ENCODE measurements around the gene CBX2. TPM values are rescaled to one million over a fixed set of nuclear protein-coding genes. Genes with fewer than 3 reads are reported as not detected.

Gene CBX2
- polyA plus RNA-seq, 3 donors from 2014 or later, result 0.33 TPM; not detected in 2

GRCh38 chr17:79814974-79815835 is 37.3 kb downstream of the CBX2 start:
- H3K4me3 Mint-ChIP-seq, result no peak overlapping the region
- no peak overlapping the region for H3K27ac Mint-ChIP-seq
- H3K4me1 Mint-ChIP-seq, result peaks cover 20 to 26% of the 10 kb centered on the region in 2 donors
- no peaks in the 10 kb centered on the region for H3K36me3 Mint-ChIP-seq
- peaks cover 0 to 3% (median 0%) of the 10 kb centered on the region in 6 donors for H3K9me3 Mint-ChIP-seq
- DNase-seq, result no peak
- H3K27me3 Mint-ChIP-seq (ENCODE audit: low read depth in 3 of 3), result peaks cover 33 to 45% (median 36%) of the 10 kb centered on the region in 3 donors

- peaks cover 0 to 3% (median 0%) of the 10 kb centered on the region in 6 donors for H3K9me3 Mint-ChIP-seq
- DNase-seq, result no peak
- H3K36me3 Mint-ChIP-seq, result no peaks in the 10 kb centered on the region
- peaks cover 15 to 22% of the 10 kb centered on the region in 2 donors for H3K4me1 Mint-ChIP-seq
- peak overlapping the region in 4 of 5 donors; percentile 29 to 63 (median 46) for H3K4me3 Mint-ChIP-seq
- H3K27ac Mint-ChIP-seq, result peak overlapping the region in 1 of 6 donors; percentile 51
- peaks cover 33 to 44% (median 37%) of the 10 kb centered on the region in 3 donors for H3K27me3 Mint-ChIP-seq (ENCODE audit: low read depth in 3 of 3)
Measured at GRCh38 chr17:79815836-79816461, 38.0 kb downstream of the CBX2 start.

GRCh38 chr17:79818026-79818758 is 40.2 kb downstream of the CBX2 start:
- Mint-ChIP-seq H3K27me3 (ENCODE audit: low read depth in 3 of 3) (peaks cover 20 to 32% (median 27%) of the 10 kb centered on the region in 3 donors), H3K9me3 (peaks cover 0 to 3% (median 0%) of the 10 kb centered on the region in 6 donors), H3K4me3 (no peak overlapping the region), H3K36me3 (peaks cover 0 to 4% (median 0%) of the 10 kb centered on the region in 3 donors), H3K27ac (no peak overlapping the region), H3K4me1 (peaks cover 6 to 11% of the 10 kb centered on the region in 2 donors)
- no peak for DNase-seq

GRCh38 chr17:79819085-79819484 is 41.1 kb downstream of the CBX2 start:
- H3K4me1 Mint-ChIP-seq, result peaks cover 6 to 11% of the 10 kb centered on the region in 2 donors
- H3K27me3 Mint-ChIP-seq (ENCODE audit: low read depth in 3 of 3), result peaks cover 22 to 36% (median 27%) of the 10 kb centered on the region in 3 donors
- peaks cover 0 to 4% (median 0%) of the 10 kb centered on the region in 3 donors for H3K36me3 Mint-ChIP-seq
- H3K27ac Mint-ChIP-seq, result no peak overlapping the region
- H3K4me3 Mint-ChIP-seq, result no peak overlapping the region
- no peak for DNase-seq
- H3K9me3 Mint-ChIP-seq, result peaks cover 0 to 3% (median 0%) of the 10 kb centered on the region in 6 donors

- no peak for DNase-seq
- no peaks in the 10 kb centered on the region for H3K9me3 Mint-ChIP-seq
- peaks cover 4% of the 10 kb centered on the region in 3 donors for H3K36me3 Mint-ChIP-seq
- no peak overlapping the region for H3K27ac Mint-ChIP-seq
- no peak overlapping the region for H3K4me3 Mint-ChIP-seq
- peaks cover 17 to 31% (median 24%) of the 10 kb centered on the region in 3 donors for H3K27me3 Mint-ChIP-seq (ENCODE audit: low read depth in 3 of 3)
- peaks cover 3 to 8% of the 10 kb centered on the region in 2 donors for H3K4me1 Mint-ChIP-seq
Measured at GRCh38 chr17:79819534-79820276, 41.8 kb downstream of the CBX2 start.

GRCh38 chr17:79820959-79821330 is 43.0 kb downstream of the CBX2 start:
- no peak overlapping the region for H3K4me3 Mint-ChIP-seq
- no peak for DNase-seq
- H3K36me3 Mint-ChIP-seq, result peaks cover 4% of the 10 kb centered on the region in 3 donors
- no peak overlapping the region for H3K27ac Mint-ChIP-seq
- peaks cover 14 to 41% (median 23%) of the 10 kb centered on the region in 3 donors for H3K27me3 Mint-ChIP-seq (ENCODE audit: low read depth in 3 of 3)
- no peaks in the 10 kb centered on the region for H3K9me3 Mint-ChIP-seq
- peaks cover 15 to 17% of the 10 kb centered on the region in 2 donors for H3K4me1 Mint-ChIP-seq

- Mint-ChIP-seq H3K27ac (no peak overlapping the region), H3K4me3 (no peak overlapping the region), H3K36me3 (peaks cover 4% of the 10 kb centered on the region in 3 donors), H3K9me3 (no peaks in the 10 kb centered on the region), H3K27me3 (ENCODE audit: low read depth in 3 of 3) (peaks cover 10 to 37% (median 17%) of the 10 kb centered on the region in 3 donors), H3K4me1 (peaks cover 18 to 21% of the 10 kb centered on the region in 2 donors)
- no peak for DNase-seq
Measured at GRCh38 chr17:79821331-79822095, 43.6 kb downstream of the CBX2 start.

GRCh38 chr17:79822583-79823124 is 44.7 kb downstream of the CBX2 start:
- peaks cover 4% of the 10 kb centered on the region in 3 donors for H3K36me3 Mint-ChIP-seq
- H3K4me3 Mint-ChIP-seq, result no peak overlapping the region
- peaks cover 12 to 31% (median 12%) of the 10 kb centered on the region in 3 donors for H3K27me3 Mint-ChIP-seq (ENCODE audit: low read depth in 3 of 3)
- peaks cover 19 to 24% of the 10 kb centered on the region in 2 donors for H3K4me1 Mint-ChIP-seq
- H3K9me3 Mint-ChIP-seq, result no peaks in the 10 kb centered on the region
- no peak for DNase-seq
- H3K27ac Mint-ChIP-seq, result peak overlapping the region in 1 of 6 donors; percentile 58

GRCh38 chr17:79824234-79824633 is 46.3 kb downstream of the CBX2 start:
- Mint-ChIP-seq H3K27ac (no peak overlapping the region), H3K27me3 (ENCODE audit: low read depth in 3 of 3) (peaks cover 12 to 32% (median 12%) of the 10 kb centered on the region in 3 donors), H3K36me3 (peaks cover 4% of the 10 kb centered on the region in 3 donors), H3K9me3 (no peaks in the 10 kb centered on the region), H3K4me3 (no peak overlapping the region), H3K4me1 (peaks cover 19 to 32% of the 10 kb centered on the region in 2 donors)
- no peak for DNase-seq

- Mint-ChIP-seq H3K9me3 (no peaks in the 10 kb centered on the region), H3K36me3 (peaks cover 4% of the 10 kb centered on the region in 3 donors), H3K4me3 (no peak overlapping the region), H3K27me3 (ENCODE audit: low read depth in 3 of 3) (peaks cover 11 to 30% (median 12%) of the 10 kb centered on the region in 3 donors), H3K4me1 (peaks cover 19 to 32% of the 10 kb centered on the region in 2 donors), H3K27ac (no peak overlapping the region)
- peak in 1 of 3 donors; percentile 42 for DNase-seq
Measured at GRCh38 chr17:79824893-79825579, 47.1 kb downstream of the CBX2 start.

GRCh38 chr17:79825580-79825921 is 47.6 kb downstream of the CBX2 start:
- Mint-ChIP-seq H3K4me3 (no peak overlapping the region), H3K27me3 (ENCODE audit: low read depth in 3 of 3) (peaks cover 7 to 28% (median 10%) of the 10 kb centered on the region in 3 donors), H3K36me3 (peaks cover 4% of the 10 kb centered on the region in 3 donors), H3K27ac (no peak overlapping the region), H3K9me3 (no peaks in the 10 kb centered on the region), H3K4me1 (peaks cover 19 to 32% of the 10 kb centered on the region in 2 donors)
- no peak for DNase-seq

- H3K36me3 Mint-ChIP-seq, result peaks cover 4% of the 10 kb centered on the region in 3 donors
- DNase-seq, result no peak
- H3K27ac Mint-ChIP-seq, result peak overlapping the region in 1 of 6 donors; percentile 56
- H3K4me1 Mint-ChIP-seq, result peaks cover 20 to 32% of the 10 kb centered on the region in 2 donors
- H3K4me3 Mint-ChIP-seq, result peak overlapping the region in 1 of 5 donors; percentile 44
- H3K27me3 Mint-ChIP-seq (ENCODE audit: low read depth in 3 of 3), result peaks cover 7 to 28% (median 8%) of the 10 kb centered on the region in 3 donors
- no peaks in the 10 kb centered on the region for H3K9me3 Mint-ChIP-seq
Measured at GRCh38 chr17:79826204-79826680, 48.3 kb downstream of the CBX2 start.

Data from immature natural killer cell (primary cell).